Activated T-cell treated with anti-CD3 and anti-CD28 coated beads for 48 hours (primary cell): ENCODE results near the gene OR10G7.
A peak's percentile ranks its signal among the peaks of the same experiment; 100 is the strongest.

ENCODE experiments used
- DNase-seq: peaks from one replicate; pipeline ENCODE4 v3.0.0-alpha.2; 2020; ENCODE audit warnings: low read depth

Gene OR10G7, protein sequence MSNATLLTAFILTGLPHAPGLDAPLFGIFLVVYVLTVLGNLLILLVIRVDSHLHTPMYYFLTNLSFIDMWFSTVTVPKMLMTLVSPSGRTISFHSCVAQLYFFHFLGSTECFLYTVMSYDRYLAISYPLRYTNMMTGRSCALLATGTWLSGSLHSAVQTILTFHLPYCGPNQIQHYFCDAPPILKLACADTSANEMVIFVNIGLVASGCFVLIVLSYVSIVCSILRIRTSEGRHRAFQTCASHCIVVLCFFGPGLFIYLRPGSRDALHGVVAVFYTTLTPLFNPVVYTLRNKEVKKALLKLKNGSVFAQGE

GRCh38 chr11:124041254-124041653, at the start of gene OR10G7:
Gene OR10G7, minus strand, starts transcription at chr11:124041325. Its CDS starts 2,324 bp downstream, at chr11:124039001.
- no peak for DNase-seq

GRCh38 chr11:124085997-124086846, 45.1 kb upstream of the OR10G7 start:
- DNase-seq = no peak

- no peak for DNase-seq
These were observed 44.5 kb upstream of the OR10G7 start for GRCh38 chr11:124085583-124085982.

DNA sequence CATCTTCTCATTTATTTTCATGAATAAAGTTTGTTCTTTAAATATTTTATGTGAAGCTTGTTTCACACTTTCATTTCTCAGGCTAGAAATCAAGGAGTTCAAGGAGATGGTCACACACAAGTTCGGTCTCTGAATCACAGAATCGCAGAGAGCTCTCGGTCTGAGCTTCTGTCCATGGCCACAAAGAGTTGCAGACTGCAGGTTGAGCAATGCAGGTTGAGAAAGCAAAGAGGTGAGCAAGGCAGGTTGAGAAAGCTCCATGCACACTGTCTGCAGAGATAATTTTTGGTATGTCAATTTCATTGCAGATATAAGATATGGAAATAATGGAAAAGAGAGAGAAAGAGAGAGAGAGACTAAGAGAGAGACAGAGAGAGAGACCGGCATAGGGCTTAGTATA, 41.2 kb upstream of the OR10G7 start:
- DNase-seq = no peak

GRCh38 chr11:124081483-124081882, 40.4 kb upstream of the OR10G7 start:
- DNase-seq = no peak

- DNase-seq = no peak
These were observed 39.3 kb upstream of the OR10G7 start for GRCh38 chr11:124080327-124081001.

DNA sequence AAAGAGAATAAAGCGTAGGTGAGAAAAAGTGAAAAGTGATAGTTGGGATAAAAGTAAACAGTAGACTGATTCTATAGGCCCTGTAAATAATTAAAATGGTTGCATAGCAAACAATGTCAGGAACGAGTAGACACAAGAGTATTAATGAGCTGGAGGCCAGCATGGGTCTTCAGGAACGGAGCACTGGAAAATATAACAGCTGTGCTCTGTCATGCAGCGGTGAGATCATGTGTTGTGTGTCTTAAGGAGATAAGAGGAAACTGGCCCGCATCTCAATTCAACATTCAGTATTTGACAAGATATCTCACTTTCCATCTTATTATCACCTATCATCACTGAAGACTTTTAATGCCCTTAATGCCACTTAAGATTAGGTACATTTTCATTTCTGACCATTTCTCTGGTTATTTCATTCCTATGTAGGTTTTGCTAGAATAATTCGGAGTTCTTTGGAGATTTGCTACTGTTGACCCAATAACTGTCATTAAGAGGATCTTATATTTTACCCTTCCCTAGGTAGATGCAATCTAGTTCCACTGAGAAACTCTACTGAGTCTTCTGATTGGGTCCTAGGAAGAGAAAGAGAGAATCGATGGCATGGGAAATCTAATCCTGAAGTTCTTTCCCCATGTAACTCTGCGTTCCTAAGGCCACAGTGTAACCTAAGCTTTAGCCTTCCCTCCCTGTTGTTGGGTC, 38.7 kb upstream of the OR10G7 start:
- DNase-seq = no peak

DNA sequence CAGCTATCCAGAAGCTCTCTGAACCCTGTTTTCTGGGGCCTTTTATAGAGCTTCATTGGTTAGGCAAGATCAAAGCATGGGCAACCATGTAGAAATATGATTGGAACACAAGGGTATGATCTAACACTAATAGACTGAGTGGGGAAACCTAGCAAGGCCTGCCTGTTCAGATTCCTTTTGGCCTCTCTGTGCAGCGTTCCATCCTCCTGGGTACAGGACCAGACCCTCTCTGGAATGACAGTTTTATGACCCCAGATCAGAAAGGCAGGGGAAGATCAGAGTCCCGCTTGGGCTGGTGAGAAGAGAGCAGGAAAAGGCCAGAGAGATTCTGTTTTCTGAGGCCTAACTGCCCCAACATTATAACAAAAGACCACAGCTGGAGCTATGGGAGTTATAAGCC, 37.5 kb upstream of the OR10G7 start:
- no peak for DNase-seq

- no peak for DNase-seq
These were observed 36.1 kb upstream of the OR10G7 start for GRCh38 chr11:124077266-124077665.

GRCh38 chr11:124075841-124076651, 34.9 kb upstream of the OR10G7 start:
- no peak for DNase-seq

DNA sequence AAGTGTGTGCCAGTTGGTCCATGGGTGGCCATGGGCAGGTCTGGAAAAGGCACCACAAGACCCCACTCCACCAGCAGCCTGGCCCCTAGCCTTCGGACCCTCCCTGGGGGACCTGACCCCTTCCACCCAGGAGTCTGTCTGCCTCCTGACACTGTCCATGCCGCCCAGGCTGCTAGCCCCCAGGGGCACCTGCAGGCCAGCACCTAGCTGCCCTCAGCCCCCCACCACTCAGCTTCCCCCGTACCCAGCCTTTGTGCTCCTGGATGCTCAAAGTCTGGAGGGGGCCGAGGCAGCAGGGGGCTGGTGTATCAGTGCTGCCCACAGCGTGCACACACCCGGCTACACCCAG, 34.3 kb upstream of the OR10G7 start:
- no peak for DNase-seq

GRCh38 chr11:124074554-124074953, 33.4 kb upstream of the OR10G7 start:
- no peak for DNase-seq

DNA sequence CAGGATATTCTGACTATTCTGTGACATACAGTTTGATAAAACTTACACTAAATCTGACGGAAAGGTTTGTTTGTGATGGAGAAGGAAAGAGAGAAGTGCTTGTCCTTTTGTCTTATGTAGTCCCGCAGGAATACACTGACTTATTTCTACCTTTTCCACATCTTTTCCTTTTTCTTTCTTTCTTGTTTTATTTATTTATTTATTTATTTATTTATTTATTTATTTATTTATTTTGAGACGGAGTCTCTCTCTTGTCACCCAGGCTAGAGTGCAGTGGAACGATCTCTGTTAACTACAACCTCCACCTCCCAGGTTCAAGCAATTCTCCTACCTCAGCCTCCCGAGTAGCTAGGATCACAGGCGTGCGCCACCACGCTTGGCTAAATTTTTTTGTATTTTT, 31.0 kb upstream of the OR10G7 start:
- no peak for DNase-seq

- no peak for DNase-seq
These were observed 30.5 kb upstream of the OR10G7 start for GRCh38 chr11:124071623-124071948.

- DNase-seq = peak; percentile 49
These were observed 29.9 kb upstream of the OR10G7 start for GRCh38 chr11:124070915-124071622.

DNA sequence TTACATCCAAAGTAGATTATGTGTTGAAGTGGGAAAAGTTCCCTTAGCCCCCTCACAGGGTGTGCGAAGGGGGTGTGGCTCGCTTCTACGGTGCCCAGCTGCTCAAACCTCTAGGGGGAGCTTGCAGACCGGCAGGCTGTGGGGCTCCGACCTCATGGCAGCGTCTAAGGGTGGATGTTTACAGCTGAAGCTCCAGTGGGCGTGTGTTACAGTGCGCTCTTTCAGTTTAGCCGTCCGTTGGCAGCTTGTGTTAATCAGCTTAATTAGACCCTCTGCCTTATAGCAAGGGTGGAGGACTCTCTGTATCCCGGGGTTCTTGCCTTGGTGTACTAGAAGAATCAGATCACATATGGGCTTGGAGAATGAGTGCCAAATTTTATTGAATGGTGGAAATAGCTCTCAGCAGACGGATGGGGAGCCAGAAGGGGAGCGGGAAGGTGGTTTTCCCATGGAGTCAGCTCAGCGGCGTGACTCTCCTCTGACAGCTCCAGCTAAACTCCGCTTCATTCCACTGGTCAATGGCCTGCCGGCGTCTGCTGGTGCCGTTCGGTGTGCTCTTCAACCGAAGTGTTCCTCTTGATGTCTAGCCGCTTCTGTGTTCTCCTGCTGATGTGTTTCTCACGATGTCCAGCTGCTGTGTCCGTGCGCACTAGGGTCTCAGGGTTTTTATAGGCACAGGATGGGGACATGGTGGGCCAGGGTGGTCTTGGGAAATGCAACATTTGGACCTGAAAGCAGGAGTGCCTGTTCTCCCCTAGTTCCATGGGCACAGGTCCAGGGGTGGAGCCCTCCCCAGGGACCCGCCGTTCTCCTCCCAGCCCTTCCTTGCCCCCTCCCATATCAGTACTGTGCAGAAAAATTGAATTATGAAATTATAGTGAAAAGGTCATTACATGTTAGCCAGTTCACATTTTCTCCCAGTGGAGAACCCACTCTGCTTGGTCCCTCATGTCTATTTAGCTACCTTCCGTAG, 28.6 kb upstream of the OR10G7 start:
- DNase-seq = peak; percentile 37

GRCh38 chr11:124068601-124069110, 27.5 kb upstream of the OR10G7 start:
- DNase-seq = no peak

DNA sequence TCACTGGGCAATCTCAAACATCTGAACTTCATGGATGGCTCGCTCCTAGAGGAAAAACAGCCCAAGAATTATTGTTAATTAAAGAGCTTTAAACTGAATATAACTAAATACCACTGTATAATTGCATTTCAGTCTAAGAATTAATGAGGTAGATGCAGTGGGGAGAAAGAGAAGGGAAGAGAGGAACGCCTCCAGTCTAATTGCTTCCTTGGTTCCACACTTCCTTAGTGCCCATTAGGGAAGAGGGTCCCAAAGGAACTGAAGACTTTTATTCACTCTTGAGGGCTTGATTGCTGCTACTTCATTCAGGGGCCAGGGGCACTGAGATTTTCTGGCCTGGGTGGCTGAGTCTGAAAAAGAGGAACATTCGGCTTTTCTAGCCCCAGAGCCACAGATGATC, 11.8 kb upstream of the OR10G7 start:
- no peak for DNase-seq

DNA sequence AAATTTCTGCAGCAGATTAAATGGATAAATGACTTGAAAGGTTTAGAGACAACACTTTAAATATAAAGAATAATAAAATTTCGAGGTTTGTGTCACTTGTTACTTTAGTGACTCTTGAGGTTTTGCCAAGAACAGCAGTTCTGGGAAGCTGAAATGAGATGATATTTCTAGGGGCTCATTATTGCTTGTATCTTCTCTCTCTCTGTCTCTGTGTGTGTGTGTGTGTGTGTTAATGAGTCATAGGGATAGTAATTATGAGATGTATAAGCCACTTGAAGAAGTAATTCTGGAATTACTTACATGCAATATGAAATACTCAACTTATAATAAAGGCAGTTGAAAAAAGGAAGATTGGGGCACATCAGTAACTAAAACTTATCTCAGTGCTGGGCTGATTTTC, 9.6 kb upstream of the OR10G7 start:
- DNase-seq = no peak

GRCh38 chr11:124043420-124043819, 2.3 kb upstream of the OR10G7 start:
- no peak for DNase-seq
